NCI-H146 (cell line): ENCODE measurements around the gene SNX9.
A peak's percentile ranks its signal among the peaks of the same experiment; 100 is the strongest.

ENCODE experiments used
- DNase-seq: peaks from one replicate; lab custom pipeline; 2025; lab: John Stamatoyannopoulos, UW

Gene SNX9

DNA sequence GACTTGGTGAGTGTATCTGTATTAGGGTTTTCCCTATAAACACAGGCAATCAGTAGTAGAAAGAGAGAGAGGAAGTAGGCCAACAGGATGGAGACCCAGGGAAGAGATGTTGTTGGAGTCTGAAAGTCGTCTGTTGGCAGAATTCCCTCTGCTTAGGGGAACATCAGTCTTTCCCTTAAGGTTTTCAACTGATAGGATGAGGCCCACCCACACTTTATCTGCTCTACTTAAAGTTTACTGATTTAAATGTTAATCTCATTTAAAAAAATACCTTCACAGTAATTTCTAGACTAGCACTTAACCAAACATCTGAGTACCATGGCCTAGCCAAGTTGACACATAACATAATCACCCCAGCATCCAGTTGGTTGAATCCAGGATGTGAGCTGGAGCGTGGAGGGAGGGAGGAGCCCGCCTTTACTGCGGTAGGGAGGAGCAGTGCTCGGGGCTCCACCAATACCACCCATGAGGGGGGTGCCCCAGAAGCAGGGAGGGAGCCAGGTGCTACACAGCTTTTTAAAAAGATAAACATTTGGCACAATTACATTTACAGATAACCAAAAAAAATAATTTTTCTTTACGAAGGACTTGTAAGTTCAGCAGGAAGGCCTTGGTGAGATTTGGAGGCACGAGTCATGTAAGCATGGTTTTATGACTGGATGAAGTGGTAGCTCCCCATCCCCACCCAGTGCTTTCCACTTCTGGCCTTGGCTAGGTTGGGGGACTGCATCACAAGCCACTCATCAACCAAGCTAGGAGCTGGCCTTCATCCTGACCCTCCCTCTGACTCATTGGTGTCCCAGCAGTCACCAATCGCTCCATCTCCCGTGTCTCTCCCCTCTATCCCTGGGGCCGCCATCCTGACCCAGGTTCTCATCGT is 18.4 kb upstream of the SNX9 start:
- DNase-seq, result no peak

DNA sequence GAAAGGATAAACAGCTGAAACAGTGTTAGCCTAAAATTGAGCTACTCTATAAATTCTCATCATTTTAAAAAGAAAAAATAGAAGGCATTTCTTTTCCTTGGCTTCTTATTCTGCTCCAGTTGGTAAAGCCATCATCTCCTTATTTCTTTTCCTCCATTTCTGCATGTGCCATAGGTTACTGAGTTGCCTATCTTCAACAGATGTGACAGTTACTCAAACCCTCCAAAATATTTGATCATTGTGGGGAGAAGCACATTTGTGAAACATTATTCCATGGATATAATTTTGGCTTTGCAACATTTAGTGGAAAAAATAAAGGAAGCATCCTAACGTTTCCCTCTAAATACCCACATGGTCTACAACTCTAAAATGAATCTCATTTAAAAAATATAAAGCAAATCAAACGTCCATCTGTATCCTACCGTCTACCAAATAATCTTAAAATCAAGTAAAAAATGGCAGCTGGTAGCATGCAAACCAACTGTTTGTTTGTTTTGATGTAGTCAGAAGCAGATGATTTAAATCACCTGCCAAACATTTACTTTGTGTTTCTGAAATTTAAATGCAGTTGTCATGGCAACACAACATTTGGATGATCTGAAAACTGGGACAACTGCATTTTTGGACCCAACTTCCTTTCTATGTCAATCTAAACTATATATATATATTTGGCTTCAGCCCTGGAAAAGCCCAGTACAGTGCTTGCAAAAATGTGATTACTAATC is 16.8 kb upstream of the SNX9 start:
- DNase-seq, result no peak

DNA sequence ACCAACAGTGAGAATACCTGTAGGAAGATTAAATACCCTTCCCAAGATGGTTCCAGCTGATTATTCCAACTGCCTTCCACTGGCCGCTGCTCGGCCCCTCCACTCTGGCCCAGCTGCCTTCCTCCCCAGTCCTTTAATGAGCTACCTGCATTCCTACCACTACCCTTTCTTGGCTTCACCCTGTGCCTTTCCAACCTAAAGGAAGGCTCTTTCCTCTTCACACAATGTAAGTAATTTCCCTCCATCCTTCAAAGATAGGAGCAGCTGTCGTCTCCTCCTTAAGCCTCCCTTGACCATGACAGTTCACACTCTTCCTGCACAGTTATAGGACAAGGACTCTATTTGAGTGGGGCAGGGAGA is 16.2 kb upstream of the SNX9 start:
- no peak for DNase-seq

DNA sequence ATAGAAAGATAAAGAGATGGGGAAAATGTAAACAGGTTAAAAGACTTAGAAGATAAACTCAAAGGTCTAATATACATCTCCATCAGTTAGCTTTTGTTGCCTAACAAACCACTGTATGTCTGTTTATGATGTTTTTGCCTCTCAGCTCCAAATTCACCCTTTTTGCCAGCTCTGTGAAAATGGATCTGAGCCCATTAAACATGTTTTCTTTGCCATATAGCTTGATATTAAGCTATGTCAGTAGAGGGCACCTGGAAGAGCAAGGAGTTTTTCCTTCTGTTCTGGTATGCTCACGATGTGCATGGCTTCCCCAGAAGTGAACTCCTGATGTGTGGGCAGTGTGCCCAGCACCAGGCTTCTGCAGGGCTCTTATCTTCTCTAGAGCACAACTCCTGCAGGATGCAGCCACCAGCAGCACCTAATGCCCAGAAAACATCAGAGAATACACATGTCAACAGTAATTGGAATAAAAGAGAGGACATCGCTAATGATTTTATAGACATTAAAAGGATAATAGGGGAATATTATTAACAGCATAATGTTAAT is 14.6 kb upstream of the SNX9 start:
- no peak for DNase-seq

DNA sequence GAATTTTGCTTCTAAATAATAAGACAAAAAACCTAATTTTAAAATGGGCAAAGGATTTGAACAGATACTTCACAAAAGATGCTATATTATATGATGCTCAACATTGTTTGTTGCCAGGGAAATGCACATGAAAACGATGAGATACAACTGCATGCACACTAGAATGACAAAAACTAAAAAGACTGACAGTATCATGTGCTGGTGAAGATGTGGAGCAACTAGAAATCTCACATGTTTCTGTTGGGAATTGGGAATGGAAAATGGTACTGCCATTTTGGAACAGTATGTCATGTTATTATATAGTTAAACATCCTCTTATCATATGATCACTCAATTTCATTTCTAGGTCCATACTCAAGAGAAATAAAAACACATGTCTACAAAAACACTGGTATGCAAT is 13.4 kb upstream of the SNX9 start:
- no peak for DNase-seq

DNA sequence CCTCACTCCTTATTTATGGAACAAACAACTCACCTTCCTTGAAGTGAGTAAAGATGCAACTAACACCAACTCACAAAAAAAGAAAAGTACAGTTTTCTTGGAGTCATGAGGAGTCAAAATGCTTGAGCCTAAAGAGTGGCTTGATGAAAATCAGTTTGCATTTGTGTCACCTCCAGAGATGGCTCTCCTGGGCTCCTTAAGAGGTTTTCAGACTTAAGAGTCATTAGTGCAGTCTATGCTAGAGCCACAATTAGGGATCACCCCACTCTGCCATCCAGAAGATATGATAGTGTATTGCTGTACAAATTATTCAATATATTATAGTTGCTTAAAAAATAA is 11.9 kb upstream of the SNX9 start:
- no peak for DNase-seq

DNA sequence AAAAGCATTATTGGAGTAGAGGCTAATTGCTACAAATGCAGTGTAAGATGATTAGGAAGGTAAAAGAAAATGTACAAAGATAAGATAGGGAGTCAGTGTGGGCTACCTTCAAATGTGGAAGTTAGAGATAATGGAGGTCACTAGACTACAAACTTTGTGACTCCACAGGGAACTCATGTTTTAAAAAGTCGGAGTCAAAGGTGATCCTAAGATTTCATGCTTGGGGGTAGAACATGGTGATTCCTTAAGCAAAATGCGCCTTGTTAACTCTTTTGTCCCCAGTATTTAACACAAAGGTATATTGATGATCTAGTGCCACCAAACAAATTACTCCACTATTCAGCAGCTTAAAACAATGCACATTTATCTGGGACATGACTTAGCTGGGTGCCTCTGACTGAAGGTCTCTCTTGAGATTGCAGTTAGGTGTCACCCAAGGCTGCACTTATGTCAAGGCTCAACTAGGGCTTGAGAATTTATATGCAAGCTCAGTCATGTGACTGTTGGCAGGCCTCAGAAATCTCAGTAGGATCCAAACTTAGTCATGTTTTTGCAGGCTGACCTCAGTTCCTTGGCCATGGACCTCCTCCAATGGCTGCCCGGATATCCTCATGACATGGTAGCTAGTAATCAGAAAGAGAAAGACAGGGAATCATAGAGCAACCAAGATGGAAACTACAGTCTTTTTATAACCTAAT is 11.4 kb upstream of the SNX9 start:
- DNase-seq, result no peak

DNA sequence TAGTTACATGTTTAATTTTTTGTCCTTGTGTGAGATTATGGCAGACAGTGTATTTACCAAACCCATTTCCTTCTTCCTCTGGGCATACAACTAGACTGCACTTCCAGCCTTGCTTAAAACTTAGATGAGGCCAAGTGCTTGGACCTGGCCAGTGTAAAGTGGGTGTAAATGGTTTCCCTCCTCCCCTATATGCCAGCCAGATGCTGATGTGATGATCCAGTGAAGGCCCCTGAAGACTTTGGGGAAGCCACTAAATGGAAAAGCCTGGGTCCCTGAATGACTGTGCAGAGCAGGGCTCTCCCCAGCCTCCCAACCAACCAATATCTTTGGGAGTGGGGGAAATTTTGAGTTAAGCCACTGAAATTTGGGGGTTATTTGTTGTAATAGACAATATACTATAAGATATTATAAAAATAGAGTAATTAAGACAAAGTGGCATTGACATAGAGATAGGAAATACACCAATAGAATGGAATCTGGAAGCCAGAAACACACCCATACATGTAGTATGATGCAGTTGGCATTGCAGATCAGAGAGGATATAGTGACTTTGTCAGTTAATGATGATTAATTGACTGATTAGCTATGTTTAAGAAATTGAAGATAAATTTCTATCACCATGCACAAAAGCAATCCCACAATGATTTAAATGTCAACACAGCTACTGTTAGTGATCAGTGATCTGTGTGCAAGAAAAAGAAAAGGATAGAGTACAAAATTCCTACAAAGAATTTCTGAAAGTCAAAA is 10.4 kb upstream of the SNX9 start:
- no peak for DNase-seq

DNA sequence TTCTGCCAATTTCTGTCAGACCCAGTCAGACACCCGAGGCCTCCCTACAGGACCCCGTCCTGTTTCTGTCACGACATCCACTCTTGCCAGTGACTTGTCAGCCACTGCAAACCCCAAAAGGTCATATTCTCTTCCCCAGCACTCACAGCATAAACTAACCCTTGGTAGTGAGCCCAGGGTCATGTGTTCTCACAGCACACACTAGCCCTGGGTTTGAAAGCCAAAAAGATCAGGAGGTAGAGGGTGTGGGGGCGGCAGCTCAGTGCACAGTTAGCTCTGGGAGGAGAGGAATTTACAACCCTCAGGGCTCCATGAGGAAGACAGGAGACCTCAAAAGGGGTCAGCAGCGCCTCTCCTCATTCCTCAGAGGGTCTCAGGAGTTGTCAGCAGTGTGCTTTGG is 9.9 kb upstream of the SNX9 start:
- no peak for DNase-seq

DNA sequence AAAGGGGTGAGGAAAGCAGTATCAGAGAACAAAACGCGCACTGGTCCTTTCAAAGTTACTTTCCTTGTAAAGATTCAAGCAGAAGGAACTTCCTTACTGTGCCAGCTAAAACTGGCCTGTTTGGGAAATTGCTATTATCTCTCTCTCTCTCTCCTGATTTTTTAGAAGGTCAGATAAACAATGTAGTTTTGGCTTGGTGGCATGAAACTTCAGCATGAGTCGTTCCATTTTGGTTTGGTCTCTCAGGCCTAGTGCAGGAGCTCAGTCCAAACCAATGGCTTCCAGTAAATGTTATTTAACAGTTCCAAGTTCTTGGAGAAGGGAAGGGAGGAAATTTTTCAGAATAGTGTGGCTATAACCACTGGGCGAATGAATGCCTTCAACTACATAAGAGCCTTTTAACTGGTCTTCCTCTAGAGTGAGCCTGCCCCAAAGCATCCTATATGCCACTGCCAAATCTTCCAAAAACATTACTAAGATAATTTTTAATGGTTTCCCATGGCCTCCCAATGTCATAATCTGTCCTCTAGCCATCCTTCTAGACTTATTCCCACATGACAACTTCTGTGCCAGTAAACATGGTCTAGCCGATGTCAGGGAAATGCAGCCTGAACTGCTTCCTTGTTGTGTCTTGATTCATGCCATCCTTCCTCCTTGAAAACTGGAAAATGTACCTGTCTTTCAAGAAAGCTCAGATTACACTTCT is 9.1 kb upstream of the SNX9 start:
- no peak for DNase-seq

DNA sequence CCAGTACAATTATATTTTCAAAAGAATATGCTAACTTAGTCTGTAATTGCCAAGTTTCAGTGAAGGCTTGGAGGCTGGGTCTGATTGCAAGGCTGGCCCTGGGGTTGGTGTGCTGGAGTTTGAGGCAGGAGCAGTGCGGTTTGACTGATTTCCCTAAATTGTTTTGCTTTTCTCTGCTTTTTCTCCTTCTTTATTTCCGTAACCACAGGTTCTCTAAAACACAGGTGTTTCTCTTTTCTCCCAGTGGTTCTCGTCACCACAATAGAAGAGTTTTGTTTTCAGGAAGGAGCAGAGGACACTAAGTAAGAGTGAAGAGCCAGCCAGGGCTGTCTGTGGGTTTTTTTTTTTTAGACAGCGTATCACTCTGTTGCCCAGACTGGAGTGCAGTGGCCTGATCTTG is 8.2 kb upstream of the SNX9 start:
- no peak for DNase-seq

DNA sequence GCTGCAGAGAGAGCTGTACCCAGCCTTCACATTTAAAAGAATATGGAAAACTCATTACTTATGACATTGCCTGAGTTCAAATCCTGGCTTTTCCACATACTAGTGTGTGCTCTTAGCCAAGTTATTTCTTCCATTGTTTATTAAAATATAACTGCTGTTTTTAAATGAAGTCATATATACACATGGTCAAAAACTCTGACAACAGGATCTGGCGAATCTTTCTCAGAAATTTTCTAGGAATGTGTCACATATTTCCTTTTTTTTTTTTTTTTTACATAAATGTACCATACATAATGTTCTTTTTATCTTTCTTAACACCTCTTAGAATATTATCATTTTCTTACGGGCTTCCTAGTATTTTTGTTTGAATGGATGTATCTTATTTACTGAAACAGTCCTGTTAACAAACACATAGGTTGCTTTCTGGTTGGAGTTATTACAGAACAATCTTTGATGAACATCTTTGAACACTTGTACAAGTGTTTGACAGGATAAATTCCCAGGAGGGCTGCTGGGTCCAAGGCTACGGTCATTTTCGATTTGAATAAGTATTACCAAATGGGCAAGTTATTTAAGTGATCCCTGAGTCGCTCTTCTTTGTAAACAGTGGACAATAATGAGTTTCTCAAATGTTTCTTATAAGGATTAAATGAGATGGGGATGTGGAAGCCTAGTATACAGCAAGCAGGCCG is 1.6 kb upstream of the SNX9 start:
- DNase-seq, result no peak

DNA sequence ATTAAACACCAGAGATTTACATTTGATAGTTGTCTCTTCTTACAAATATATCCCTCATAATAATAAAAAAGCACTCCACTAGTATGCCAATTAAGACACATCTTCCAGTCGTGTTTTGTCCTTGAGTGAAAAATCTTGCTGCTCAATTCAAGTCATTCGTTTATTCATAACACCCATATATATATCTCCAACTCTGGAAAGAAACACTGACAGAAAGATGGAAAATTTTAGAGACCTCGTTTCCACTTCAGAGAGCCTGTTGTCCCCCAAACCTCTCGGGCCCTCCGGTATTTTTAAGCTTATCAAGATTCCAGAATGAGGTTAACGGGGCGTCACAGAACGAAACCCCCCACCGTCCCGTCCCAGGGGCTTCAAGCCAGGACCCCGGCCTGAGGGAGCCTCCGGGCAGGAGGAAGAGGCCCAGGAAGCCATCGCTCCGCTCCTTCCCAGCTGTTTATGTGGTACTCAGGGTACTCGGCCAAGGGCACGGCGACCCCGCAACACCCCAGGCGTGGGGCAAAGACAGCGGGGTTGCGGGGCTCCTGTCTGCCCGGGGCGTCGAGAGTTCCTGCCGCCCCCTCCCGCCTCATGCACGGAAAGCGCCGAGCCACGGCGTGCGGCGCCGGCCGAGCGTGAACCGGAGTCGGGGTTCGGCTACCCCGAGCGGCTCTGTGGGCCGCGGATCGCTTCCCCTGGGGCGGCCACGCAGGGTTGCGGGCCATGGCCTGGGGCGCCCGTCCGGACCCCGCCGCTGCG is 623 bp upstream of the SNX9 start:
- no peak for DNase-seq

DNA sequence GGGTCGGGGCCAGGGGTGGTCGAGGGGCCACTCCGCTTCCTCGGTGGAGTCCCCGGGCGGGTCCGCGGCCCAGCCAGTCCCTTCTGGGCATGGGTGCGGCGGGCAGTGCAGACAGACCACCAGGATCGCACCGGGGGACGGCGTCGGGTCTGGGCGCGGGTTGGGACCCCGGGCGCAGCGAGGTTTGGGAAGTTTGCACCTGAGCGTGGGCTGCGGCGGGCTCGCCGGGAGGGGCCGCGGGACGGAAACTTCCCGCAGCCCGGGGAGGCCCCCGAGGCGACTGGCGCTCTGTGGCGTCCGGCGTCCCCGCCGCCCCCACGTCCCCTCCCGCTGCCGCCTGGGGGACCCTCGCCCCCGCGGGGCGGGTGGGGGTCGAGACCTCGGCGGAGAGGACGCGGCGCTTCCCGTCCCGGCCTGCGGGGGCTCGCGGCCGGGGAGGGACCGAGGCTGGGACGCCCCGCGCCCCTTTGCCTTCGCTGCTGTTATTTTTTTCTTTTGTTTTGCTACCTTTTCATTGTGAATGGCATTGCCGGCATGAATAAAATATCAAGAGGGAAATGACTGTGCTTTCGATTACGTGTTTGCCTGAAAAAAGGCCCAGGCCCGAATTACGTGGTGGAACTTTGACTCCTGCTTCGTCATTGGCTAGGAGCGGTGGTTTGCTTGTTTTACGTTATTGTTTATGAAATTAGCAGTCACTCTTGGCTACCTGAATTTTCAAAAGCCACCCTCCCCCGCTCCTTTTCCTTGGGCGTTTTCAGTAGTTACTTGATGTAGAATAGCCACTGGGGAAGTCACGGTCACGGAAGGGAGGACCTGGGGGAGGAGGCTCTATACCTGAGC is 703 bp downstream of the SNX9 start:
- peak; percentile 68 for DNase-seq

DNA sequence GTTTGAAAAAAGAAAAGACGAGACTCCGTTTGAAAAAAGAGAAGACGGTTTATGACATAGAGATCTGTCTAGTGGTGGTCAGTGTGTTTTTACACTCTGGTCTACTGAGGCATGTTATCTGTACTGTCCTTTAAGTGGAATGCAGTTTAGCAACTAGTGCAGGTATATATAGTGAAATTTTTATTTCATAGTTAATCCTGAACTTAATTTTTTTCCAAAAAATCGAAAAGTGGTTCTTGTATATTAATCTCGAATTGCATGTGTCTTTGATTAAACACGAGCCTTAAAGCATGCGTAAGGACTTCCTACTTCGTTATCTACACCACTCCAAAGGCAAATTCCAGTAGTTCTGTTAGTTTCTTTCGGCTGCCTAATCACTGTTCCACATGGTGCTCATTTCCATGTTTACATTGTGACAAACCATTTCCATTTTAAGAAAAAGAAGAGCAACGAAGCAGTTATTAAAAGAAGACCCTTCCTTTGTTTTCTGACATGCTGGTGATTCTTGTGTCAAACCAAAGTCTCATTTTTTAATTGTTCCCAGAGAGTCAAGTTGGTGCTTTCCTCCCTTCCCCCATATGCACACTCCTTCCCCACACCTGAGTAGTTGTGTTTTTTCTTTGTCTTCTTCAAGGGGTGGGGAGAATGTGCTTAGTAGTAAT is 2.3 kb downstream of the SNX9 start:
- no peak for DNase-seq

DNA sequence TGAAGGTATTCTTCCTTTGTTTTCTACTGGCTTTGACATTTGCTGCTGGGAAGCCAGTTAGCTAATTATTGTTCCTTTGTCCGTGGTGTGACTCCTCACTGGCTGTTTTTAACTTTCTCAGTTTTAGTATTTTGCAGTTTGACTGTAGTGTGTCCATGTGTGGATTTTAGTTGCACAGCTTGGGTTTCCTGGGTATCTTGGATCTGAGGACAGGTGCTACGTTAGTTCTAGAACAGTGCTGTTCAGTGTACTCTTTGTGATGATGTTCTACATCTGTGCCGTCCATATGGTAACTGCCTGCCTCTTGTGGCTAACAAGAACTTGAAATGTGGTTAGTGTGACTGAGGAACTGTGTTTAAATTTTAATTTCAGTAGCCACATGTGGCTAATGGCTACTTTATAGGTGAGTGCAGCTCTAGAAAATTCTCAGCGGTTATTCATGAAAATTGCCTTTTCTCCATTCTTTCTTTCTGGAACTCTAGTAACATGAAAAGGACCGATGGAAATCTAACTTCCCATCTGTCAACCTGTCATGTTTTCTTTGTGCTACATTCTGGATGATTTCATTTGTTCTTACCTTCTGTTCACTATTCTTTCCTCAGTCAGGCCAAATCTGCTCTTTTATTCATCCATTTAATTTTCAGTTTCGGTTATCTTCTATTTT is 7.4 kb downstream of the SNX9 start:
- no peak for DNase-seq

DNA sequence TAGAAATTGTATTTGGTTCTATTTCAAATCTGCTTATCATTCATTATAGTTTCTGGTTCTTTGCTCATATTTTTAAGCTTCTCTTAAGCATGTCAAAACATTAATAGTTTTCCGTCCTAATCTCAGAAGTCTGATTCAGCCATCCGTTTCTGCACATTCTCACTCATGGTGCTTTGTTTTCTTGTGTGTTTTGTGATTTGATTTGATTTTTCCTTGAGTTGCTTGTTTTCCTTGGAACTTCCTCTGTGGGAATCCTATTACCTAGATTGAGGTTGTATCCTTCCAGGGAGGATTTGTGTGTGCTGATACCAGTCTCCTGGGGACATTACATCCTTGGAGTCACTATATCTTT is 7.9 kb downstream of the SNX9 start:
- DNase-seq, result no peak
